Fibroblast of peridontal ligament (primary cell): Measurements from ENCODE around the gene P2RY11.

Experiments used
- DNase-seq: peaks from one replicate; pipeline ENCODE4 v3.0.0-alpha.2; 2010; ENCODE audit errors: extremely low read depth

The P2RY11 gene

DNA sequence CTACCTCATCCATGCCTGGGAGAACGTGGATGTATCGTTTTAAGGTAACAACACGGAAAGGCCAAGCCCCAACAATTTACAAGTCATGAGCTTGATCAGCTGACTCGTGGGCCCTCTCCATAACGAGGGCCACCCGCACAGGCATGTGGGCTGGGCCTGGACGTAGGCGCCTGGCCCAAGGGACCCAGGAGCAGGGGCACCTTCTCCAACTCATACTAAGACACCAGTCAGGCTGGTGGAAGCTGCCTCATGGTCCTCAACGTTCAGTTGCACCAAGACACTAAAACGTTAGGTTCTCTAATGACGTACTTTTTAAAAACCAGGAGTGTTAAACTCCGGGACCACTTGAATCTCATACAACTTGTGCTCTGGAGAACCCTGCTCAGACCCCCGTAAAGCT lies 30.0 kb downstream of the P2RY11 start:
- DNase-seq: no peak

GRCh38 chr19:10141973-10142372 lies 30.5 kb downstream of the P2RY11 start:
- no peak for DNase-seq

GRCh38 chr19:10142701-10143375 lies 31.3 kb downstream of the P2RY11 start:
- DNase-seq: no peak

- DNase-seq: no peak
These were observed 32.2 kb downstream of the P2RY11 start for GRCh38 chr19:10143681-10144080.

DNA sequence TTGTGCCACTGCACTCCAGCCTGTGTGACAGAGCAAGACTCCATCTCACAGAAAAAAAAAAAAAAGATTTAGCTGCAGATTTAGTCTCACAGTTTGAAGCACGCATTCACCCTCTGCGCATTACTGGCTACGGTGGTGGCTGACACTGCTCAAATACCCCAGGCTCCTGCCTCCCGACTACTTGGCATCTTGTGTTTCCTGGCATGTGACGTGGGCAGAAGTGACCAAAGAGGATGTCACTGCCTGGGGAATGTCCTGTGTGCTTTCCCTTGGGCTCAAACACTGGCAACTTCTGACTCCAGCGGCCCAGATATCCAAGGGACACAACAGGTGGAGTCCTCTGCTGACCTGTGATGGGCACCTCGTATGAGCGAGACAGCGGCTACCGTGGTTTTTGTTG lies 32.9 kb downstream of the P2RY11 start:
- no peak for DNase-seq

GRCh38 chr19:10145031-10145430 lies 33.5 kb downstream of the P2RY11 start:
- DNase-seq: no peak

DNA sequence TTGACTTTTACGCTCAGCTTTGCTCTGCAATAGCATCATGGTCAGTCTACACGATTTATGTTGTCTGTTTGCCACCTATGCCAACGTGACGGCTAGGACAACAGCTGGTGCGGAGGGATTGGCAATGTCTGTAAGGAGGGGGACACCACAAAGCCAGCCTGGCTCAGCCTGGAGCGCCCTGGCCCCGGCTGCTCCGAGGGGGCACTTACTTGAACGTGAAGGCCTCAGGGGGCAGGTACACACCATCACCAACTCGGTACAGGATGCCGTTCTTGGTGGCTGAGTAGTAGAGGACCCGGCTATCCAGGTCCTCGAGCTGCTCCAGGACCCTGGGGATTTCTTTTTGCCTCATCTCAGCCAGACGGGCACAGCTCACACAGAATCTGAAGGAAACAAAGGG lies 34.6 kb downstream of the P2RY11 start:
- DNase-seq: no peak

- no peak for DNase-seq
These were observed 37.9 kb downstream of the P2RY11 start for GRCh38 chr19:10149427-10149826.

DNA sequence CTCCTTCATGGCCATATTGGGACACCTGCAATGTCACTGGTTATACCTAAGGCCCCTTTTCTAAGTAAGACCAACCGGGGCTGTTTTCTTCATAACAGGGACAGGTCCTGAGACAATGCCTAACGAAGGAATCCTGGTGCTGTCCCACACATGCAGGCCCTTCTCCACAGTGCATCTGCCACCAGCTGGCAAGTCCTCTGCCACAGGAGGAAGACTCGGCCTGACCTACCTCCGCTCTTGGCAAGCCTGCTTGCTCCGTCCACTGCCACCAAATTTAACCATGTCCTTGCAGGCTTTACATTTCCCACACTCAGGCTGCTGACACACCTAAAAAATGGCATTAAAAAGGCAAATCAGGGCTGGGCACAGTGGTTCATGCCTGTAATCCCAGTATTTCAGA lies 40.0 kb downstream of the P2RY11 start:
- no peak for DNase-seq

DNA sequence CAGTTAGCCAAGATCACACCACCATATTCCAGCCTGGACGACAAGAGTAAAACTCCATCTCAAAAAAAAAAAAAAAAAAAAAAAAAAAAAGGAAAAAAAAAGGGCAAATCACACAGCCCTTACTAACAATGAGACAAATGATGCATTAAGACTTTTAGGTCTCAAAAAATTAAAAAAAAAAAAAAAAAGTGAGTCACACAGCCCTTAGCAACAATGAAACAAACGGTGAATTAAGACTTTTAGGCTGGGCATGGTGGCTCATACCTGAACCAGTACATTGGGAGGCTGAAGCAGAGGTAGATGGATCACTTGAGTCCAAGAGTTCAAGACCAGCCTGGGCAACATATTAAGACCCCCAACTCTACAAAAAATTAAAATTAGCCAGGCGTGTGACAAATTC lies 40.6 kb downstream of the P2RY11 start:
- DNase-seq: no peak

GRCh38 chr19:10155839-10156238 lies 44.3 kb downstream of the P2RY11 start:
- DNase-seq: no peak

DNA sequence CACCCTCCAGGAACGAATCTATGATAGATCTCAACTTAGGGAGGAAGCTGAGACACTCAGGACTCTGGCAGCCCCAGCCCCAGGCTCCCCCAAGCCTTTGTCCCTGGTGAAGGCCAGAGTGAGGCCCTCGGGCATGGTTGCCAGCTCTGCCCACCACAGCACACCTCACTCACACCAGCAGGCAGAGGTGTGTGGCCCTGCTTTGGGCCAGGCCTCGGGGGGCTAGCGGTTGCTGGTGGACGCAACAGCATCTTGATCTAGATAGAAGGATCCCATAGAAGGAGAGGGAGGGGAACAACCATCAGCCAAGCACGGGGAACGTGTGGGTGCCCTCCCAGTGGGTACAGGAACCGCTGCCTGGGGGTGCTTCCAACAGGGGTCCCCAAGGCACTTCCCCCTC lies 46.6 kb downstream of the P2RY11 start:
- no peak for DNase-seq

- DNase-seq: no peak
These were observed 47.0 kb downstream of the P2RY11 start for GRCh38 chr19:10158485-10158884.

GRCh38 chr19:10159610-10160009 lies 48.1 kb downstream of the P2RY11 start:
- no peak for DNase-seq

DNA sequence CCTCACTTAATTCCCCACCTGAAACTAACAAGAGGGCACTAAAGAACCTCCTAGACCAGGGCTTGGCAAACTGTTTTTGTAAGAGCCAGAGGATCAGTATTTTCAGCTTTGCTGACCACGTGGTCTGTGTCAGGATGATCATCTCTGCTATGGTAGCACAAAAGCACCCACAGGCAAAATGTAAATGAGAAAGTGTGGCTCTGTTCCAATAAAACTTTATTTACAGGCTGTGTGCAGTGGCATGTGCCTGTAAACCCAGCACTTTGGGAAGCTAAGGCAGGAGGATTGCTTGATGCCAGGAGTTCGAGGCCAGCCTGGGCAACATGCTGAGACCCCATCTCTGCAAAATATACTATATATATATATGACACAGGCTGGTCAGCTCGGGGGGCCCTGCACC lies 52.0 kb downstream of the P2RY11 start:
- DNase-seq: no peak
